ENCODE measurements around the gene ME3.

The ME3 gene

DNA sequence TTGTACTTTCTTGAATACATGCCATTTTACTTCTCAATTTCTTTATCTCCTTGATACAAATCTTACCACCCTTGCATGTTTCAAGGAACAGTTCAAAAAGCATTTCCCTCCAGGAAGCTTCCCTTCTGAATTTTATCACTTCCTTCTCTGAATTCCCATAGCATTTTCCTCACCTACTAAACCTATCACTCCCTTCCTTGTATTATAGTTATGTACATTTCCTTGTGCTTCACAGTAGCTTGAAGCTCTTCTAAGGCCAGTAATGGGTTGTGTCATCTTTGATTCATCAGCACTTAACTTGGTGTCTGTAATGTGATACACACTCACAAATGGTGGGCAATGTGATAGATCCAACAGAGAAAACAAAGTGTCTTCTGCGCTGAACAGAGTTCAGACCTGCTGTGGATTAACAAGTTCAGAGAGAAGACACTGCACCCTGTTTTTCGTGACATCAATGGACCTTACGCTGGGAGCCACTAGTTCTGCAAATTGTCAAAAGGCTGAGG lies 170.2 kb downstream of the ME3 start:
- no peak for DNase-seq (ENCODE audit: low read depth)
- no peak overlapping the region for H3K4me3 ChIP-seq (ENCODE audit: low read depth, low read length)
- TF ChIP-seq, protein P1, sequence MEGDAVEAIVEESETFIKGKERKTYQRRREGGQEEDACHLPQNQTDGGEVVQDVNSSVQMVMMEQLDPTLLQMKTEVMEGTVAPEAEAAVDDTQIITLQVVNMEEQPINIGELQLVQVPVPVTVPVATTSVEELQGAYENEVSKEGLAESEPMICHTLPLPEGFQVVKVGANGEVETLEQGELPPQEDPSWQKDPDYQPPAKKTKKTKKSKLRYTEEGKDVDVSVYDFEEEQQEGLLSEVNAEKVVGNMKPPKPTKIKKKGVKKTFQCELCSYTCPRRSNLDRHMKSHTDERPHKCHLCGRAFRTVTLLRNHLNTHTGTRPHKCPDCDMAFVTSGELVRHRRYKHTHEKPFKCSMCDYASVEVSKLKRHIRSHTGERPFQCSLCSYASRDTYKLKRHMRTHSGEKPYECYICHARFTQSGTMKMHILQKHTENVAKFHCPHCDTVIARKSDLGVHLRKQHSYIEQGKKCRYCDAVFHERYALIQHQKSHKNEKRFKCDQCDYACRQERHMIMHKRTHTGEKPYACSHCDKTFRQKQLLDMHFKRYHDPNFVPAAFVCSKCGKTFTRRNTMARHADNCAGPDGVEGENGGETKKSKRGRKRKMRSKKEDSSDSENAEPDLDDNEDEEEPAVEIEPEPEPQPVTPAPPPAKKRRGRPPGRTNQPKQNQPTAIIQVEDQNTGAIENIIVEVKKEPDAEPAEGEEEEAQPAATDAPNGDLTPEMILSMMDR (IDR thresholded peaks at IDR 0.05; ENCODE audit: low read depth, low read length, missing control alignments), result no peak

DNA sequence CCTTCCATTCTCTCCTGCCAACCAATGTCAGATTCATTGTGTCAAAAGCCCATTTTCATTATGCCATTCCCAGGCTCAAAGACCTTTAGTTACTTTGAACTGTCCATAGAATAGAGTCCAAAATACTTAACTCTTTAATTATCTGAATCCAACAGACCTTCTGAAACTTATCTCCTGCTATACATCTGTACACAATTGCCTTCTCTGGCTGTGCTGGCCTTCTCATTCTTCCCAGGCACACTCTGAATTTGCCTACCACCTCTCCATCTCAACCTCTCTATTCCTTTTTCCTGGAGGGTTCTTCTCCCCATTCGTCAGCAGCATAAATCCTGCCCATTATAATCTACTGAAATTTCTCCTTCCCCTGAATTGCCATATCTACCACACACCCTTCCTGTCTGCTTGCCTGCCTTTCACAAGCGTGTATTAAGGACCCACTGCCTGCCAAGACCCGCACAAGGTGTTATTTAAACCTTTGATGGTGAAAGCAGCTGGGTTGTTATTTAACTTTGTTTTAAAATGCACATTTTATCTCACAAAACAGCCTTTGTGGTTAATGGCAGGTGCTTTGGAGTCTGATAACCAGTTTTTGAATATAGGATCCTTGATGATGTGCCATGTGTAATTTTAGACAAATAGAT lies 171.8 kb downstream of the ME3 start:
- TF ChIP-seq, protein P1 (IDR thresholded peaks at IDR 0.05; ENCODE audit: low read depth, low read length, missing control alignments), result no peak
- DNase-seq (ENCODE audit: low read depth), result no peak
- no peak overlapping the region for H3K4me3 ChIP-seq (ENCODE audit: low read depth, low read length)

DNA sequence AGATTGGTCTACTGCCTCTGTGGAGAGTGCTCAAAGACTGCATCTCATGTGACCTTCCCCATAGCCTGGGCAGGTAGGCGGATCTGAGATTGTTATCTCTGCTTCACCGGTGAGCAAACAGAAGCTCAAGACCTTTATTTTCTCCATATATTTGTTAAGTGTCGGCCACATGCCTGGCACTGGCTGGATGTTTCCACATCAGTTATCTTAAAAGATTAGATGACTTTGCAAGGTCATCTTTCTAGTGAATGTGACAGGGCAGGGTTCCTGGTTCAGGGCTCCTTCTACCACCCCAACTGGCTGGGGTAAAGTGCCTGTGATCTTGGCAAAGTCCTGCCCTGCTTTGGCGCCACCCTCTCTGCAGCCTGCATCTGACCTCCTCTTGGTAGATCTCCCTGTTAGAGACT lies 172.7 kb downstream of the ME3 start:
- TF ChIP-seq, protein P1 (IDR thresholded peaks at IDR 0.05; ENCODE audit: low read depth, low read length, missing control alignments), result no peak
- no peak for DNase-seq (ENCODE audit: low read depth)
- no peak overlapping the region for H3K4me3 ChIP-seq (ENCODE audit: low read depth, low read length)

DNA sequence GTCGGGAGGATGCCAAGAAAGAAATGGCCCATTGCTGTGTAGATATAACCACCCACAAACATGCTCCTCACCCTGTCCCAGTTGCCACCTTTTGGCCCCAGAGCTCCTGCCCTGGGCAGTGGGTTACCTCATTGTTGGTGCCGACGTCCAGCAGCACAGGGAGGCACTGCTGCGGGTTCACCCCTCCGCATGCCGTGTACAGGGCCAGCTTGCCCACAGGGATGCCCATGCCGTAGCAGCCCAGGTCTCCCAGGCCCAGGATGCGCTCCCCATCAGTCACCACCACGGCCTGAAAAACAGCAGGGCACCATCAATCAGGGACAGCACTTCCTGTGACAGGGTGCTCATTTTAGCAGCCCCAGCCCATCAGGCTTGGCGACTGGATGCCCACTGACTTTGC lies 174.6 kb downstream of the ME3 start:
- TF ChIP-seq, protein P1 (IDR thresholded peaks at IDR 0.05; ENCODE audit: low read depth, low read length, missing control alignments), result no peak
- no peak overlapping the region for H3K4me3 ChIP-seq (ENCODE audit: low read depth, low read length)
- no peak for DNase-seq (ENCODE audit: low read depth)

DNA sequence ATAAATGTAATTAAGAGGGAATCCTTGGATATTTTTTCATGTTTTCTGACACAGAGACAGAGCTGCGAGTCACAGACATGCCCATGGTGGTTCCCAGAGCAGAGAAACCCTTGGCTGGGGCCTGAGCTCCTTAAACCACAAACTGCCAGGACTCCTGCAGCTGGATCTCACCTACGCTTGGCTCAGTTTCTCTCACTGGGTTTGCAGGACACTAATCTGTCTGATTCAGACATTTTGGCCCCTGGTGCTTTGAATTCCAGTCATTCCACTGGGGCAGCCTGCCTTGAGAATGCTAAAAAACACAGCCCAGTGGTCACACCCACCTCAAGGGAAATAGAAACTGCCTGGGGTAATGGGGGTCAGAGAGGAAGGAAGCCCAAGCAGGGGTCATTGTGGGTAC lies 175.1 kb downstream of the ME3 start:
- TF ChIP-seq, protein P1 (IDR thresholded peaks at IDR 0.05; ENCODE audit: low read depth, low read length, missing control alignments), result no peak
- no peak overlapping the region for H3K4me3 ChIP-seq (ENCODE audit: low read depth, low read length)
- no peak for DNase-seq (ENCODE audit: low read depth)

DNA sequence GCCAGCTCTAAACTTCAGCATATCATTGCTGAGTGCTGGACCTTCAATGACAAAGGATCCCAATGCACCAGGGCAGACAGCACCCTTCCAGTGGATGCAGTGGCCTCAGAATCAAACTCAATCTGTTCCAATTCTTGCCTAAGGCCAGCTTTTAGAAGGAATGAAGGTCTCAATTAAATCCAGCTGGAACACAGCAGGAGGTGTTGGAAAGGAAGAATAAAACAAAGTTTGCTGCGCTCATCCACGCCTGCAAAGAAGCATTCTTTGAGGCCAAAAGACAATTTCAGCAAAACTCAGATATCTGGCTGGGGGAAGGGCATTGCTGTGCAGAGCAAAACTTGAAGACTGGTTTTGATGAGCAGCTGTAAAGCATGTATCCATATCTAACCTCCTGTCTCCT lies 177.1 kb downstream of the ME3 start:
- TF ChIP-seq, protein P1 (IDR thresholded peaks at IDR 0.05; ENCODE audit: low read depth, low read length, missing control alignments), result no peak
- DNase-seq (ENCODE audit: low read depth), result no peak
- H3K4me3 ChIP-seq (ENCODE audit: low read depth, low read length), result no peak overlapping the region
